ENCODE data around the gene ZNF33B. TPM values are rescaled to one million over a fixed set of nuclear protein-coding genes. Genes with fewer than 3 reads are reported as not detected.

The ZNF33B gene
- total and polyA plus RNA-seq, 9 of the 15 experiments (the other 6 are each of a cell fraction or from before 2014, with no cell fraction given), result 6.9 to 23.9 (median 15.4) TPM

- TF ChIP-seq, protein P1, sequence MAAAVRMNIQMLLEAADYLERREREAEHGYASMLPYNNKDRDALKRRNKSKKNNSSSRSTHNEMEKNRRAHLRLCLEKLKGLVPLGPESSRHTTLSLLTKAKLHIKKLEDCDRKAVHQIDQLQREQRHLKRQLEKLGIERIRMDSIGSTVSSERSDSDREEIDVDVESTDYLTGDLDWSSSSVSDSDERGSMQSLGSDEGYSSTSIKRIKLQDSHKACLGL (CRISPR knock-in tag; IDR thresholded peaks at IDR 0.05; ENCODE audit: borderline replicate concordance, poor library complexity, severe bottlenecking), result no peak
- peak; percentile 20; the same call in 1 of the 2 replicates for TF ChIP-seq C11orf30 (IDR thresholded peaks at IDR 0.05; ENCODE audit: low read depth)
- TF ChIP-seq SIN3A (IDR thresholded peaks at IDR 0.05; ENCODE audit: borderline replicate concordance in 2 of 2, control insufficient read depth in 1 of 2, low read depth in 2 of 2, low read length in 2 of 2), result peak in 1 of 2 experiments; percentile 7; a peak in 1 of 4 replicates
- TF ChIP-seq, protein P2, sequence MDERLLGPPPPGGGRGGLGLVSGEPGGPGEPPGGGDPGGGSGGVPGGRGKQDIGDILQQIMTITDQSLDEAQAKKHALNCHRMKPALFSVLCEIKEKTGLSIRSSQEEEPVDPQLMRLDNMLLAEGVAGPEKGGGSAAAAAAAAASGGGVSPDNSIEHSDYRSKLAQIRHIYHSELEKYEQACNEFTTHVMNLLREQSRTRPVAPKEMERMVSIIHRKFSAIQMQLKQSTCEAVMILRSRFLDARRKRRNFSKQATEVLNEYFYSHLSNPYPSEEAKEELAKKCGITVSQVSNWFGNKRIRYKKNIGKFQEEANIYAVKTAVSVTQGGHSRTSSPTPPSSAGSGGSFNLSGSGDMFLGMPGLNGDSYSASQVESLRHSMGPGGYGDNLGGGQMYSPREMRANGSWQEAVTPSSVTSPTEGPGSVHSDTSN (CRISPR knock-in tag; IDR thresholded peaks at IDR 0.05; ENCODE audit: low read depth), result no peak
- TF ChIP-seq, protein P2 (tag; conservative IDR thresholded peaks at IDR 0.05; ENCODE audit: low read depth), result no peak
- TF ChIP-seq KDM1A (IDR thresholded peaks at IDR 0.05), result no peak
- TF ChIP-seq ZNF699 (CRISPR knock-in tag; IDR thresholded peaks at IDR 0.05; ENCODE audit: insufficient replicate concordance), result no peak
- no peak for TF ChIP-seq ZFP30 (CRISPR knock-in tag; IDR thresholded peaks at IDR 0.05; ENCODE audit: borderline replicate concordance)
- TF ChIP-seq, protein P3, sequence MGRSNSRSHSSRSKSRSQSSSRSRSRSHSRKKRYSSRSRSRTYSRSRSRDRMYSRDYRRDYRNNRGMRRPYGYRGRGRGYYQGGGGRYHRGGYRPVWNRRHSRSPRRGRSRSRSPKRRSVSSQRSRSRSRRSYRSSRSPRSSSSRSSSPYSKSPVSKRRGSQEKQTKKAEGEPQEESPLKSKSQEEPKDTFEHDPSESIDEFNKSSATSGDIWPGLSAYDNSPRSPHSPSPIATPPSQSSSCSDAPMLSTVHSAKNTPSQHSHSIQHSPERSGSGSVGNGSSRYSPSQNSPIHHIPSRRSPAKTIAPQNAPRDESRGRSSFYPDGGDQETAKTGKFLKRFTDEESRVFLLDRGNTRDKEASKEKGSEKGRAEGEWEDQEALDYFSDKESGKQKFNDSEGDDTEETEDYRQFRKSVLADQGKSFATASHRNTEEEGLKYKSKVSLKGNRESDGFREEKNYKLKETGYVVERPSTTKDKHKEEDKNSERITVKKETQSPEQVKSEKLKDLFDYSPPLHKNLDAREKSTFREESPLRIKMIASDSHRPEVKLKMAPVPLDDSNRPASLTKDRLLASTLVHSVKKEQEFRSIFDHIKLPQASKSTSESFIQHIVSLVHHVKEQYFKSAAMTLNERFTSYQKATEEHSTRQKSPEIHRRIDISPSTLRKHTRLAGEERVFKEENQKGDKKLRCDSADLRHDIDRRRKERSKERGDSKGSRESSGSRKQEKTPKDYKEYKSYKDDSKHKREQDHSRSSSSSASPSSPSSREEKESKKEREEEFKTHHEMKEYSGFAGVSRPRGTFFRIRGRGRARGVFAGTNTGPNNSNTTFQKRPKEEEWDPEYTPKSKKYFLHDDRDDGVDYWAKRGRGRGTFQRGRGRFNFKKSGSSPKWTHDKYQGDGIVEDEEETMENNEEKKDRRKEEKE (IDR thresholded peaks at IDR 0.05; ENCODE audit: borderline replicate concordance in 1 of 2, control insufficient read depth in 1 of 2, low read depth in 2 of 2, low read length in 1 of 2), result no peak
- TF ChIP-seq DPF2 (IDR thresholded peaks at IDR 0.05), result 0 out of 2 replicates have a peak, but pooled peaks have one; percentile 52
- no peak for TF ChIP-seq ZNF395 (CRISPR knock-in tag; IDR thresholded peaks at IDR 0.05)
- no peak for TF ChIP-seq ZZZ3 (IDR thresholded peaks at IDR 0.05)
- TF ChIP-seq ZNF124 (CRISPR knock-in tag; IDR thresholded peaks at IDR 0.05), result no peak
- TF ChIP-seq KLF1 (tag; IDR thresholded peaks at IDR 0.05), result no peak
- TF ChIP-seq MTF1 (CRISPR knock-in tag; IDR thresholded peaks at IDR 0.05; ENCODE audit: borderline replicate concordance), result no peak
- TF ChIP-seq THAP7 (CRISPR knock-in tag; IDR thresholded peaks at IDR 0.05), result no peak
- TF ChIP-seq ZNF316 (IDR thresholded peaks at IDR 0.05), result peak; percentile 56; the same call in 1 of the 2 replicates
- TF ChIP-seq BRCA1 (IDR thresholded peaks at IDR 0.05), result no peak
- TF ChIP-seq BRCA1 (CRISPR knock-in tag; IDR thresholded peaks at IDR 0.05), result no peak
Measured at GRCh38 chr10:42638821-42639270, 476 bp upstream of the ZNF33B start (continued).
